WTC11 (cell line): ENCODE results near the gene ESR2.

Experiments
- CTCF ChIP-seq: fragments of 200-600 bp; IDR thresholded peaks from 2 replicates; pipeline ENCODE4 v1.8.0; 2022; ENCODE audit warnings: antibody characterized with exemption
- NFYB ChIP-seq: sonication (generic); formaldehyde crosslinking; conservative IDR thresholded peaks from 2 replicates; pipeline ENCODE4 v1.8.0; 2022; ENCODE audit warnings: low read depth, missing genetic modification reagents
- SMAD3 ChIP-seq: sonication (generic); formaldehyde crosslinking; IDR thresholded peaks from 2 replicates; pipeline ENCODE4 v1.8.0; 2022; ENCODE audit warnings: missing genetic modification reagents, mild to moderate bottlenecking, borderline replicate concordance
- ZNF263 ChIP-seq: sonication (generic); formaldehyde crosslinking; IDR thresholded peaks from 2 replicates; pipeline ENCODE4 v1.8.1; 2022; ENCODE audit warnings: low read depth, mild to moderate bottlenecking, moderate library complexity, missing genetic modification reagents
- TF ChIP-seq, protein P1 (sequence below): sonication (generic); formaldehyde crosslinking; IDR thresholded peaks from 2 replicates; pipeline ENCODE4 v1.8.1; 2023; ENCODE audit warnings: mild to moderate bottlenecking, missing genetic modification reagents, moderate library complexity

DNA sequence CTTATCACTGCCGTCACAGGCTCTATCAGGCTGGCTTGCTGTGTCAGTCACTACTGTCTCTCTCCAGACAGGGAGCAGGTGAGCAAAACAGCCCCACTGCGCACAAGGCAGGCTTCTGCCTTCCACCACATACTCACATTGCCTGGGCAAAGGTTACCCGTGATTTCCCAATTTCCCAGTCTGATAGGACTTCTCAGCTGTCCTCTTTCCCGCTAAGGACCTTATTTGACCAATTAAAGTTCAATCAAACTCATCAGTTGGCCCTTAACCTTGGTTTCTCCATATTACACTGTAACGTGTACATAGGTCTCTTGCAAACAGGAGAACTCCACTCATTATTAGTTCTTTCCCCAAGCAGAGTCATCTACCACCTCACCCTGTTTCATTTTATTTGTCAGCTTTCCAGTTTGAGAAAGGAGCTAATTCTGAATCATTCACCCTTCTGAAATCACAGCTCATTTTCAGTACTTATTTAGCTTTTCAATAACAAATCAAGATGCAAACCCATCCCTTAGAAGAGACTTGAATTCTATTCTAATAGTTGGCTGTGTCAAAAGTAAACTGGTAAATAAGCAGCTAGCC lies 170.8 kb downstream of the ESR2 start:
- TF ChIP-seq, protein P1, sequence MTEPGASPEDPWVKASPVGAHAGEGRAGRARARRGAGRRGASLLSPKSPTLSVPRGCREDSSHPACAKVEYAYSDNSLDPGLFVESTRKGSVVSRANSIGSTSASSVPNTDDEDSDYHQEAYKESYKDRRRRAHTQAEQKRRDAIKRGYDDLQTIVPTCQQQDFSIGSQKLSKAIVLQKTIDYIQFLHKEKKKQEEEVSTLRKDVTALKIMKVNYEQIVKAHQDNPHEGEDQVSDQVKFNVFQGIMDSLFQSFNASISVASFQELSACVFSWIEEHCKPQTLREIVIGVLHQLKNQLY (CRISPR knock-in tag), result no peak
- TF ChIP-seq CTCF (no peak), SMAD3 (CRISPR knock-in tag) (no peak), ZNF263 (CRISPR knock-in tag) (no peak), NFYB (no peak)
